CD14-positive monocyte (primary cell): ENCODE measurements around the gene ATP6V0E2. TPM values are rescaled to one million over a fixed set of nuclear protein-coding genes. Genes with fewer than 3 reads are reported as not detected.
A peak's percentile ranks its signal among the peaks of the same experiment; 100 is the strongest.

Experiments
- DNase-seq, 3 donors: peaks; one replicate each; pipeline ENCODE4 v3.0.0-alpha.2; 2011 to 2022
- H2AFZ ChIP-seq: 2 replicates; pipeline ENCODE4 v1.6.0; 2012; ENCODE audit warnings: mild to moderate bottlenecking, low read depth, low read length, inconsistent platforms; ENCODE audit not compliant: insufficient read depth, poor library complexity, severe bottlenecking
- H3K27ac ChIP-seq, 2 donors: 1 replicate in 1 of 2; 2 replicates in 1 of 2; pipeline ENCODE4 v1.5.1; 2012 to 2013; ENCODE audit warnings: low read length in 2 of 2, control low read depth in 1 of 2, inconsistent platforms in 1 of 2, low read depth in 1 of 2, mild to moderate bottlenecking in 1 of 2
- H3K27me3 ChIP-seq, 2 donors: one replicate each; pipeline versions ENCODE4 v1.6.0 to v1.6.1; 2011 to 2013; ENCODE audit warnings: low read length in 2 of 2; ENCODE audit not compliant: control insufficient read depth in 2 of 2, insufficient read depth in 2 of 2
- H3K36me3 ChIP-seq, 2 donors: replicated peaks in 1 of 2; 1 replicate in 1 of 2; 2 replicates in 1 of 2; pipeline versions ENCODE4 v1.5.1 to v1.6.1; 2012 to 2013; ENCODE audit warnings: low read length in 2 of 2, control low read depth in 1 of 2, inconsistent platforms in 1 of 2, mild to moderate bottlenecking in 1 of 2; ENCODE audit not compliant: insufficient read depth in 2 of 2, control insufficient read depth in 1 of 2
- H3K4me1 ChIP-seq, 2 donors: 1 replicate in 1 of 2; 2 replicates in 1 of 2; pipeline versions ENCODE4 v1.5.1 to v1.6.1; 2012 to 2013; ENCODE audit warnings: low read length in 2 of 2, control low read depth in 1 of 2, inconsistent platforms in 1 of 2, mild to moderate bottlenecking in 1 of 2, moderate library complexity in 1 of 2; ENCODE audit not compliant: insufficient read depth in 2 of 2, control insufficient read depth in 1 of 2
- H3K4me2 ChIP-seq: replicated peaks from 2 replicates; pipeline ENCODE3; 2012; ENCODE audit warnings: low read length, moderate library complexity, mild to moderate bottlenecking; ENCODE audit not compliant: poor library complexity, severe bottlenecking; ENCODE audit errors: extremely low read depth
- H3K4me3 ChIP-seq, 3 experiments: fragments of 200-600 bp in 1 of 3; sonication (generic) in 1 of 3; replicated peaks in 1 of 3; 1 replicate in 2 of 3; 2 replicates in 1 of 3; pipeline ENCODE4 v1.5.1; 2011 to 2013; ENCODE audit warnings: low read length in 3 of 3, mild to moderate bottlenecking in 3 of 3, control low read depth in 2 of 3, low read depth in 2 of 3, inconsistent platforms in 1 of 3, moderate library complexity in 1 of 3
- H3K79me2 ChIP-seq: 2 replicates; pipeline ENCODE4 v1.6.0; 2012; ENCODE audit warnings: mild to moderate bottlenecking, control low read depth, inconsistent platforms, low read length, moderate library complexity; ENCODE audit not compliant: insufficient read depth
- H3K9ac ChIP-seq: 2 replicates; pipeline ENCODE4 v1.6.0; 2017; ENCODE audit warnings: low read length, mild to moderate bottlenecking; ENCODE audit not compliant: insufficient read depth, poor library complexity, severe bottlenecking
- H3K9me3 ChIP-seq, 2 donors: replicated peaks in 1 of 2; 1 replicate in 1 of 2; 2 replicates in 1 of 2; pipeline versions ENCODE4 v1.5.1 to v1.6.1; 2012 to 2013; ENCODE audit warnings: low read length in 2 of 2, control low read depth in 1 of 2; ENCODE audit not compliant: control insufficient read depth in 1 of 2, insufficient read depth in 1 of 2
- H4K20me1 ChIP-seq: 2 replicates; pipeline ENCODE4 v1.6.0; 2012; ENCODE audit warnings: mild to moderate bottlenecking, low read length, control low read depth, moderate library complexity; ENCODE audit not compliant: insufficient read depth
- H3K27ac Mint-ChIP-seq, 7 donors: one replicate each; pipeline ENCODE4 v1.8.0; 2020; ENCODE audit warnings: mild to moderate bottlenecking in 7 of 7, mixed read lengths in 7 of 7, moderate library complexity in 6 of 7, inconsistent platforms in 2 of 7
- H3K27me3 Mint-ChIP-seq, 3 donors: one replicate each; pipeline ENCODE4 v1.8.0; 2021 to 2022; ENCODE audit warnings: low read depth in 3 of 3, mild to moderate bottlenecking in 3 of 3, mixed read lengths in 3 of 3, moderate library complexity in 3 of 3, inconsistent platforms in 1 of 3
- H3K36me3 Mint-ChIP-seq, 2 donors: one replicate each; pipeline ENCODE4 v1.8.0; 2020; ENCODE audit warnings: mixed read lengths in 2 of 2, inconsistent platforms in 1 of 2, mild to moderate bottlenecking in 1 of 2
- H3K4me1 Mint-ChIP-seq: one replicate; pipeline ENCODE4 v1.8.0; 2020; ENCODE audit warnings: mild to moderate bottlenecking, mixed read lengths
- H3K4me3 Mint-ChIP-seq, 2 donors: one replicate each; pipeline ENCODE4 v1.8.0; 2020; ENCODE audit warnings: mild to moderate bottlenecking in 2 of 2, mixed read lengths in 2 of 2, moderate library complexity in 1 of 2
- H3K9me3 Mint-ChIP-seq, 7 donors: one replicate each; pipeline ENCODE4 v1.8.0; 2020 to 2022; ENCODE audit warnings: mixed read lengths in 7 of 7, mild to moderate bottlenecking in 6 of 7, moderate library complexity in 6 of 7, inconsistent platforms in 2 of 7
- CTCF ChIP-seq: fragments of 200-600 bp; IDR thresholded peaks from one replicate; pipeline ENCODE4 v1.8.0; 2022; ENCODE audit warnings: antibody characterized with exemption, mild to moderate bottlenecking
- WGBS: methylation state at CpG from one replicate; pipeline ENCODE4 v1.1.5; 2013; ENCODE audit warnings: missing lambda C conversion rate; ENCODE audit not compliant: insufficient coverage; 5-methylcytosine and 5-hydroxymethylcytosine counted together
- intact Hi-C, 2 donors: fragments of 100-400 bp; cut with micrococcal nuclease; formaldehyde crosslinking; loops; one replicate each; pipeline versions ENCODE4 v1.15.0 to v1.15.1; 2023
- polyA plus RNA-seq, 3 donors: library from polyadenylated mRNA; depleted of rRNA in 1 of 3; unstranded in 2 of 3; stranded (reverse) in 1 of 3; fragments of 300-500 nt in 2 of 3; fragments of >200 nt in 1 of 3; fragmentation: Illumina TruSeq in 2 of 3; gene quantifications; 1 replicate in 2 of 3; 2 replicates in 1 of 3; pipeline ENCODE4 v1.2.3, GENCODE V29; 2012 to 2021

The ATP6V0E2 gene
- polyA plus RNA-seq, 3 donors: 4.4 to 13.3 (median 8.2) TPM

- H3K4me3 ChIP-seq: no peak overlapping the region
- no peaks in the 10 kb centered on the region for H4K20me1 ChIP-seq
- H2AFZ ChIP-seq: no peak overlapping the region
- Mint-ChIP-seq H3K27me3 (peaks cover 0 to 2% (median 2%) of the 10 kb centered on the region in 3 donors), H3K9me3 (no peaks in the 10 kb centered on the region), H3K4me1 (peaks cover 11% of the 10 kb centered on the region), H3K4me3 (no peak overlapping the region), H3K36me3 (peaks cover 0 to 2% of the 10 kb centered on the region in 2 donors), H3K27ac (no peak overlapping the region)
- no peak overlapping the region for H3K9ac ChIP-seq
- intact Hi-C loops: no loop called here
- WGBS: 88% methylated on average over 17 of the region's 19 CpGs
- H3K4me2 ChIP-seq: no peak overlapping the region
- no peak for TF ChIP-seq CTCF
- H3K27ac ChIP-seq: no peak overlapping the region
- H3K36me3 ChIP-seq: no peaks in the 10 kb centered on the region
- no peaks in the 10 kb centered on the region for H3K9me3 ChIP-seq
- H3K79me2 ChIP-seq: no peaks in the 10 kb centered on the region
- peaks cover 7 to 8% of the 10 kb centered on the region in 2 donors for H3K4me1 ChIP-seq
- peak in 1 of 3 donors; percentile 2 for DNase-seq
- H3K27me3 ChIP-seq: no peaks in the 10 kb centered on the region
Observed at GRCh38 chr7:149881328-149882247, 7.8 kb downstream of the ATP6V0E2 start.

DNA sequence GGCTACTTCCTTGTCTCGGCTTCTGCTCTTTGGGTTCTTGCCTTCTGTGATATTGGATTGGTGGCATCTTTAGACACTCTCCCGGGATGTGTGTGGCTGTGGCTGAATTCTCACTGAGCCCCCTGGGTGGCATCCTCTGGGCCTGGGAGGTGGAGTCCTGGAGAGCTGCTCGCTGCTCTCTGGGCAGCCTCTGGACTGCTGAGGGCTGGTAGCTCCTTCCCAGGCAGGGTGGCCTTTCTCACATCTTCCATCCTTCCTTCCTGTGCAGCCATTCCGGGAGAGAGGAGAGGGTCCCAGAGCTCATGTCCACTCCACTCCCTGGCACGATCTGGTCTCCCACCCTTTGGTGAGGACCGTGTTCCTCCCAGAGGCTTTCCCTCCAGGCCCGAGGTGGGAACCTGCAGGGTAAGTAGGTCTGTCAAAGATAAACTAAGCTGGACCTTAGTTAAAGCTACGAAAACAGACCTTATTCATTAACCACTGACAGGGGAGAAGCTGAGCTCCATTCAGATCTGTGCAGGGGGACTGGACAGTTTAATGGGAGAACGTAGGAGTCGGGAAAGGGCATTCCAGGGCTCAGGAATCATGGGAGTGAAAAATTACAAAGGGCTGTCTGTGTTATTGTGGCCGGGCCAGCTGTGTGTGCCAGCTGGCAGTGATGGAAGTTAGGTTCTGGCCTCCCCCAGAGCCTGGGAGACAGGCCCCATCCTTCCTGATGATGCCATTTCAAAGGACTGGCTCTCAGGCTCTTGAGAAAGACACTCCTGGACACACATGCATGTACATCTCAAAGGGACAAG is 8.7 kb downstream of the ATP6V0E2 start:
- peaks cover 11% of the 10 kb centered on the region for H3K4me1 Mint-ChIP-seq
- no peak overlapping the region for H3K27ac Mint-ChIP-seq
- peaks cover 7 to 8% of the 10 kb centered on the region in 2 donors for H3K4me1 ChIP-seq
- WGBS: 94% methylated on average over 4 of the region's 11 CpGs
- no peaks in the 10 kb centered on the region for H3K27me3 ChIP-seq
- H3K4me3 ChIP-seq: no peak overlapping the region
- peaks cover 0 to 2% of the 10 kb centered on the region in 2 donors for H3K36me3 Mint-ChIP-seq
- H3K9me3 ChIP-seq: no peaks in the 10 kb centered on the region
- H3K4me3 Mint-ChIP-seq: no peak overlapping the region
- H3K79me2 ChIP-seq: no peaks in the 10 kb centered on the region
- DNase-seq: peak in 1 of 3 donors; percentile 0
- no peaks in the 10 kb centered on the region for H3K36me3 ChIP-seq
- H3K27ac ChIP-seq: no peak overlapping the region
- no peak for TF ChIP-seq CTCF
- peaks cover 0 to 1% (median 0%) of the 10 kb centered on the region in 7 donors for H3K9me3 Mint-ChIP-seq
- no peak overlapping the region for H3K9ac ChIP-seq
- intact Hi-C loops: no loop called here
- no peak overlapping the region for H3K4me2 ChIP-seq
- peaks cover 1 to 3% (median 2%) of the 10 kb centered on the region in 3 donors for H3K27me3 Mint-ChIP-seq
- no peak overlapping the region for H2AFZ ChIP-seq
- no peaks in the 10 kb centered on the region for H4K20me1 ChIP-seq
